Measurements from ENCODE around the gene FREM3.

FREM3 gene

DNA sequence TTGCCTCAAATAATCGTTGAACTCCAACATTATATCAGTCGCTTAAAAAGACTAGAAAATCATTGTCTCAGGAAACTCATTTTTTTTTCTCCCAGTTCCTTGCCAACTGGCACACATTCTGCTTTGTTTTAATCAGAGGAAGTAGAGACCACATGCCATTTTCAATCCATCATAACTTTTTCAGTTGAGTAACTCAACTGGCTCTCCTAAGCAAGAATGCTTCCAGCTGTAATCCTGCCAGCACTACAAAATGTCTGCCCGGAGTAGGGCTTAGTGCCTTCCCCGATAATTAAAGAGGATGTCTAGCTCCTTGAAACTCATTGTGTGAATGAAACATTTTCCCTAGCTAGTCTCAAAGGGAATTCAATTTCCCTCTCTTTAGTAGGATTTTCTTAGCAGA is 33.0 kb downstream of the FREM3 start:
- no peak for DNase-seq (ENCODE audit: low read depth)

- no peak for DNase-seq (ENCODE audit: low read depth)
Measured at GRCh38 chr4:143658336-143658735, 42.1 kb downstream of the FREM3 start.

- no peak for DNase-seq (ENCODE audit: low read depth)
Measured at GRCh38 chr4:143654571-143654970, 45.9 kb downstream of the FREM3 start.

- no peak for DNase-seq (ENCODE audit: low read depth)
Measured at GRCh38 chr4:143653031-143653430, 47.4 kb downstream of the FREM3 start.

DNA sequence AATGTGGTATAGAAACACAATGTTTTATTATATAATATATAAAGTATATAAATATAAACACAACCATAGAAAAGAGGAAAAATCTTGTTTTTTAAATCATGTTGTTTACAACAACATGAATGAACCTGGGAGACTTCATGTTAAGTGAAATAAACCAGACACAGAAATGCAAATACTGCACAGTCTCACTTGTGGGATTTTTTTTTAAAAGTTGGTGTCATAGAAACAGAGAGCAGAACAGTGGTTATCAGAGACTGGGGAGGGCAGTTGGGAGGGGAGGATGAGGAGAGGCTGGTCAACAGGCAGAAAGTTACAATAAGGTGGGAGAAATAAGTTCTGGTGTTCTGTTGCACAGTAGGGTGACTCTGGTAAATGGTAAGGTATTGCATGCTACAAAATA is 57.1 kb downstream of the FREM3 start:
- no peak for DNase-seq (ENCODE audit: low read depth)

- DNase-seq (ENCODE audit: low read depth): no peak
Measured at GRCh38 chr4:143642611-143643010, 57.9 kb downstream of the FREM3 start.

- no peak for DNase-seq (ENCODE audit: low read depth)
Measured at GRCh38 chr4:143641361-143641760, 59.1 kb downstream of the FREM3 start.

DNA sequence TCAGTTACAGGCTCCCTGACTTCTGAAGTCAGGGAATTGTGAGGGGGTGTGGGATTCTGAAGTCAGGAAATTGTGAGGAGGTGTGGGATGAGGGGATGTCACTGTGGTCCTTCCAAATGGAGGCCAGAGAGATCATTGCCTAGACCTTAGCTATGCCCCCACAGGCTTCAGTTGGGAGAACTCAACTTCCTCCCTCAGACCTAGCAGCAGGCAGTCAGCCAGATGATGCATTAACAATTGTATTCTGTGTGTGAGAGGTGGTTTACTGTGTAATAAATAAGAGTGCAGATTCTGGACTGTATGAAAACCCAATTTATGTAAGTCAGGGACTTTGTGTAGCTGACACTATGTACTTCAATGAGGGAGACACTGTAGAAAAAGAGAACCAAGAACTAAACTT is 65.7 kb downstream of the FREM3 start:
- no peak for DNase-seq (ENCODE audit: low read depth)

GRCh38 chr4:143633833-143634232 is 66.6 kb downstream of the FREM3 start:
- DNase-seq (ENCODE audit: low read depth): no peak

- no peak for DNase-seq (ENCODE audit: low read depth)
Measured at GRCh38 chr4:143626134-143626911, 74.2 kb downstream of the FREM3 start.

DNA sequence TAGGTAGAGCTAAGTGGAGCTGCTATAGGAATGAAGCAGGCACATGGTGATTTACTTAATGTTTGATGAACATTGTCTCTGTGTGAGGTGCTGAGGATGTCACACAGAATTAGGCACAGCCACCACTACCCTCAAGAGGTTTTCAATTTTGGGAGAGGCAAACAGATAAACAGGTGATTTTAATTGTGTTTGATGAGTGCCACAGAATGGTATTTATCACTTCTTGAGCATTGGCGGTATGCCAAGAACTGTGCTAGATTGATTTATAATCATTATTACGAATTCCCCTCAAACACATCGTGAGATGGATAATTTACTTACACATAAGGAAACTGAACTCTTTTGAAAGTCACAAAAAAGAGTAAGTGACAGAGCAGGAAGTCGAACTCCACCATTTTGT is 74.8 kb downstream of the FREM3 start:
- no peak for DNase-seq (ENCODE audit: low read depth)

- DNase-seq (ENCODE audit: low read depth): no peak
Measured at GRCh38 chr4:143623896-143624295, 76.6 kb downstream of the FREM3 start.

GRCh38 chr4:143618811-143619210 is 81.7 kb downstream of the FREM3 start:
- DNase-seq (ENCODE audit: low read depth): no peak

DNA sequence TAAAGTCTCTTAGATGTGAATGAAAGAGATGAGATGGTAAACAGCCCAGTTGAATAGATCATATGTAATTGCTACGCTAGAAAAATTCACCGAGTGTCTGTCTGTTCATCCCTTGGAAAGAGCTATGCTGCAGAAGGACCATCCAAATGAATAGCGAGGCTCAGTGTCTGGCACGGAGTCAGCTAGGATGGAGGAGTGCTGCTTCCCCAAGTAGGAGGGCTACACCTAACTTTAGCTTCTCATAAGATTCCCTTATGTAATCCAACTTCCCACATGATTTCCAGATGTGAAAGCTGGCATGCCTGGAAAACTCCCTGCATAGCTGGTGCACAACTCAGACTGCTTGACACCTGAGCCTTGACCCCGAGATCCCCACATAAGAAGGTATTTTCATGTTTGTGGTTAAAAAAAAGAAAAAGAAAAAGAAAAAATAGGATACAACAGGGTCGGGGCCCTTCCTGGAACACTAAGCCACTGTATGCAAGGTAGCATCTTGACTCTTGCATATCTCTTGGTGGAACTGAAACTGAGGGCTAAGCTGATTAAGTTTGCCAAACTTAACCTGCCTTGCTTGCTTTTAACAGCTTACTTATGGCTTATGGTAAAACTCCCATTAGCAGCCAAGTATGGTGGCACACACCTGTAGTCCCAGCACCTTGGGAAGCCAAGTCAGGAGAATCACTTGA is 82.3 kb downstream of the FREM3 start:
- DNase-seq (ENCODE audit: low read depth): no peak

DNA sequence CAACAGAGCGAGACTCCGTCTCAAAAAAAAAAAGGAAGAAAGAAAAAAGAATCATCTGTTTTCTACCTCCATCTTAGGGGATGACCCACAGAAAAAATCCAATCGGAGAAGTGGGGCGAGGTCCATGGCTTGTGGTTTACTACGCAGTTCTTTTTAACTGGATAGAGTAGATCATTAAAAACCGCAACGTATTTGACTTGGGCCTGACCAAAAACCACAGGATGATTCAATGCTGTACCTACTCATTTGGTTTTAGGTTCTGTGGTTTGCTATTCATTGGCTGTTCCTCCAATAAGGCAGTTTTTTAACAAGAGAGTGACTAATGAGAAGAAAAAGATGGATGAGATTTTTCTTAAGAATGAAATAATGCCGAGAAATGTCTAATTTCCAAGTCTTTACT is 83.7 kb downstream of the FREM3 start:
- DNase-seq (ENCODE audit: low read depth): no peak

GRCh38 chr4:143609492-143609891 is 91.0 kb downstream of the FREM3 start:
- DNase-seq (ENCODE audit: low read depth): no peak

DNA sequence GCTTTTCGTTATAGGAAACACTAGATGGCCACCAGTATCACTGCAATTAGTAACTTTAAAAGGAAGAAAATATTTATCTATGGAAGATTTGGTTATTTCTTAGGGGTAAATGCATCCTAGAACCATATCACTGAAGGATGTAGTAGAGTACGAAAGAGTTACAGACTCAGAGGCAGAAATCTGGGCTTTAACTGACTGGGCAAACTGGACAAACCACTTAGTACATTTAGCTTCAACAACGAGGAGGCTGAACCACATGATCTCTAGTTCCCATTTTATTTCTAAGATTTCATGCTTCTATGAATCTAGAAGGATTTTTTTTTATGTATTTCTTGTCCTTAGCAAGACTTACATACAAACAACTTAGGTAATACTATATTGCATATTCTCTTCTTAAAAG is 94.0 kb downstream of the FREM3 start:
- DNase-seq (ENCODE audit: low read depth): no peak

DNA sequence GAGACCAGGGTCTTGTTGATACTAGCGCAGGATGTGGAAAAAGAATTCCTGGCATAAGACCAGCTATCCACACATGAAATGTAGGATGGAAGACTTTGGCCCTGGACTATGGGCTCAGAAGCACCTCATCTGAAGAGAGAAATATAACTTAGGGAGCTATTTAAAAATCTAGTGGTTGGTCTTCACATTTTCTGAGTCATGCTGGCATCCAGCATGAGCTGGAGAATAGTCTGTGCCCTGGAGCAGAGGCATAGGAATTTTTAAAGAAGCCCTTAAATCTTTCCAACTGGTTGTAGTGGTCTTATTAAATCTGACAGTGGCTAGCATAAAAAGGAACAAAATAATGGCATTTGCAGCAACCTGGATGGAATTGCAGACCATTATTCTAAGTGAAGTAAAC is 100.6 kb downstream of the FREM3 start:
- no peak for DNase-seq (ENCODE audit: low read depth)

DNA sequence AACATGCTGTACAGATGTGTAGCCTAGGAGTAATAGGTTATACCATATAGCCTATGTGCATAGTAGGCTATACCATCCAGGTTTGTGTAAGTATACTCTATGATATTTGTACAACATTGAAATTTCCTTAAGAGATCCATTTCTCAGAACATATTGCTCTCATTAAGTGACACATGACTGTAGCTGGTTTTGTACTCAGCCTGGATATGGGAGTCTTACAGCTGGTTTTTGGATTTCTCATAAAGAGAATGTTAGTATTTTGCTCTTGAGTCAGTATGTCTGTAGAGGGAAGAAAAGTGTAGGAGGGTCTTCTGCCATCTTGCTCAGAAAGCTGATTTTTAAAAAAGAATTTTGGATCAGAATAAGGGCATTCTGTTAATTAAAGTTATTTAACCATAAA is 101.7 kb downstream of the FREM3 start:
- no peak for DNase-seq (ENCODE audit: low read depth)

- no peak for DNase-seq (ENCODE audit: low read depth)
Measured at GRCh38 chr4:143597276-143597675, 103.2 kb downstream of the FREM3 start.

DNA sequence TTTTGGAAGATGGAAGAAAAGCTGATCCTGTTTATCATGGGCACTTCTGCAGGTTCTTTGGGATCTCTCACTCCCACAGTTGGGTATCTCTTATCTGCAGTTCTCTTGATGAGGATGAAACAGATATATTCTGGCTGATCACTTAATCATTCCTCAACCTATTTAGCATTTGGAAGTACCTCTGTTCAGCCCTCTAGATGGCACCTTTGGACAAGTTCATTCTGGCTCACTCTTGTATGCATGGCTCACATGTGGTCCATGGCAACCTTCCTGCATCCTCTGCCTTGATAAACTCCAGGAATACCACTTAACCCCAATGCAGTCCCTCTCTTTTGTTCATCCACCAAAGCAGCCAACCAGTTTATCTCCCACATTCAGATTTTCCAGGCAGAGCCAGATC is 112.8 kb downstream of the FREM3 start:
- no peak for DNase-seq (ENCODE audit: low read depth)

GRCh38 chr4:143586080-143586479 is 114.4 kb downstream of the FREM3 start:
- no peak for DNase-seq (ENCODE audit: low read depth)

- no peak for DNase-seq (ENCODE audit: low read depth)
Measured at GRCh38 chr4:143585548-143585947, 114.9 kb downstream of the FREM3 start.

Data from stimulated activated CD8-positive, alpha-beta memory T cell treated with anti-CD3 and anti-CD28 coated beads, Interleukin-7, amount 100 ng/mL, for 24 hours (primary cell).